Measurements from ENCODE around the gene PPIL6.
A peak's percentile ranks its signal among the peaks of the same experiment; 100 is the strongest.

PPIL6 gene

DNA sequence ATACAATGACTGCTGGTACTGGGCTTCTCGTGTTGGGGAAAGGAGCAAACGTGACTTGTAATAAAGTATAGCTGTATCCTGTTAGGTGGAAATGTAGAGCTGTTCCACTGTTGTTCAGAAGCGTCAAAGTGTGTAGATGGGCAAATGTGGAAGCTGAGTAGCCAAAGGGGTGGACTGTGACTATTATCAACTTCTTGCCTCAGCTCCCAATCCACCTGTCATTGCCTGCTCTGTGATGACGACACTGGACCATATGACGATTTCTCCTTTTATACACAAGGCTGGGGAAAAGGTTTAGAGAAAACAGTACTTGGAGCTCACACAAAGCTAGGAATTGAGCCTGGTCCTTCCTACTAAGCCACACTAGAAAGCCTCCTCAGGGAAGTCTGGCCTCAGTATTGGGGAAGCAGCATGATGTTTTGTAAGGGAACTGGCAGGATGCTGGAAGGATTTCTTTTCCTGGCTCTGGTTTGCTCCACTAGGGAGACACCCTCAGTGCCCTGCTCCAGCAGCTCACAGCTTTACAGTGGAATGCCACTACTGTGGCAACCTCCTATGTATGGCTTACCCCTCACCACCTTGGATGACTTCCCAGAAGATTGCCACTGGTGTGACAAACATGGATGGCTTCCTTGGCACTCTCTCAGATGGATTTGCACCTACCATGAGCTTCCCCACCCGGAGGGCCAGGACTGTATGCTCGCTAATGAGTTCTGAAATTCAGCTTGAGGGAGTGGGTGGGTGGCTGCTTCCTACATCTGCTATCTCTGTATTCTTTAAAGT, 78.1 kb downstream of the PPIL6 start:
- no peak for DNase-seq (ENCODE audit: low read depth)

DNA sequence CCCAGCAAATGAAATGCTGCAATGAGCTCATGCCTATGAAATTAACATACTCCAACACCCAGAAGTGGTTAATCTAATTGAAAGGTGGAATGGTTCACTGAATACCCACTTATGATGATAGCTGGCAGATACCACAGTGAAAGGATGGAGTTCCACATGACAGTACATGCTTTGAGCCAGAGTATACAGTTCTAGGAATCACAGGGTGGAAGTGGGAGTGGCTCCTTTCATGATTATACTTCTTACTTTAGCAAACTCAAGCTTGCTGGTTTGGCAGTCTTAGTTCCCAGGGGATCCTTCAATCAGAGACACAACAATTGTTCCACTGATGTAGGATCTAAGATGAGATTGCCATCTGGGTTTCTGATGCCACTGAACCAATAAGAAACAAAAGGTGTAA, 79.6 kb downstream of the PPIL6 start:
- DNase-seq (ENCODE audit: low read depth): no peak

DNA sequence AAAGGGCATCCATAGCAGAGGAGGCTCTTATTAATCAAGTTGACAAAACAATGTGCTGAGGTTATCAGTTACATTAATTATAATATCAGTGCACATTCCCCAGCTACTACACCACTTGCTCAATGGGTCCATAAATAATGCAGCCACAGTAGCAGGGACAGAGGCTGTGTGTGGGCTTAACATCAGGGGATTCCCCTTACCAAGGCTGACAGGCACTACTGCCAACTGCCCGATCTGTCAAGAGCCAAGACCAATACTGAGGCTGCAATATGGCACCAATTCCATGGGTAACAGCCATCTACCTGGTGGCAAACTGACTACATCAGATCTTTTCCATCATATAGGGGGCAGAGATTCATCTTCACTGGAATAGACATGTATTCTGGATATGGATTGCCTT, 80.1 kb downstream of the PPIL6 start:
- DNase-seq (ENCODE audit: low read depth): no peak

DNA sequence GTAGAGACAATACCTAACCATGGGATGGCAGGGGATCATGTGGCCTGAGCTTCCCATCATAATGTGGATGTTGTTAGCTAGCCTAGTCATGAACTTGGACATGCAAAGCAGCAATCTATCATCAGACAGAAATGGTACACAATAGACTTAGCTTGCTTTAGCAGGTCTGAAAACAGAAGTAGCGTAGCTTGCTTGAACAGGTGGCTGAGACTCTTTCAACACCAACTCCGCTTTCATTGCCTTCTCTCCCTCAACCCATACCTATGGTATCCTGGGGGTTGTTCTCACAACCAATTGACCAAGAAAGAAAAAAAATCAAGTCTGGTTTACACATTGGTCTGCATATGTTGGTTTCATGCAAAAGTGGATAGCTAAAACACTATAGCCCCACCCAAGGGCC, 81.2 kb downstream of the PPIL6 start:
- no peak for DNase-seq (ENCODE audit: low read depth)

- DNase-seq (ENCODE audit: low read depth): no peak
These were observed 82.2 kb downstream of the PPIL6 start for GRCh38 chr6:109358204-109358603.

DNA sequence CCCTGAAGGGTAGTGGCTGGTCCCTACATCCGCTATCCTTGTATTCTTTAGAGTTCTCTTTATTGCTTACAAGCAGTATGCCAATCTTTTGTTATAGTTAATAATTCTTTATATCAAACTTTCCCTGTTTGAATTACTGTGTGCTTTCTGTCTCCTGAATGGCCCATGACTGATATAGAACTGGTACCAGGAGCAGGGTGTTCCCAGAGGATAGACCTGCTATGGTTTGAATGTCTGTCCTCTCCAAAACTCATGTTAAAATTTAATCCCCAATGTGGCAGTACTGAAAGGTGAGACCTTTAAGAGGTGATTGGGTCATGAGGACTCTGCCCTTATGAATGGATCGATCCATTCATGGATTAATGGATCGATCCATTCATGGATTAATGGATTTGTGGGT, 84.2 kb downstream of the PPIL6 start:
- DNase-seq (ENCODE audit: low read depth): no peak

GRCh38 chr6:109351231-109352130, 88.9 kb downstream of the PPIL6 start:
- DNase-seq (ENCODE audit: low read depth): no peak

DNA sequence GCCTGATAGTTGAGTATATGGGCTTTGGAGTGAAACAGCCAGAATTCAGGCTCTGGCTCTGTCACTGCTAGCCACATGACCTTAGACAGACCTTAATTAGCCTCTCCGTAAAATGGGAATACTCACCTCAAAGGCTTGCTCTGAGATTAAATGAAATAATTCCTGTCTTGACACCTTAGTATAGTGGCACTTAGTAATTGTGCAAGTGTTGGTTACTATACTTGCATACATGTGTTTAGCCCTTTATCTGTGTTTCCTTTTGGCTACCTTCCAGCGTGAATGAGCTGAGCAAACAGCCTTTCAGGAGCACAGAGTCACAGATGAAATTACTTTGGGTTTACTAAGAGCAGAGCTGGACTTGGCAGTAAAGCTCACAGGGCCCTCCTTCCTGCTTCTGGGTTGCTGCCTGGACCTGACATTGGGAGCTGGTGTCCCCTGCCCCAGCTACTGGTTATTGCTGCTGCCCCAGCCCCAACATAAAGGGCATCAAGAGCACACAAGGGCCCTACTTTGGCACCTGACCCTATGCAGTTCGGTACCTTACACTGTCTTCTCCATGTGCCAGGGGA, 90.9 kb downstream of the PPIL6 start:
- DNase-seq (ENCODE audit: low read depth): peak; percentile 41

DNA sequence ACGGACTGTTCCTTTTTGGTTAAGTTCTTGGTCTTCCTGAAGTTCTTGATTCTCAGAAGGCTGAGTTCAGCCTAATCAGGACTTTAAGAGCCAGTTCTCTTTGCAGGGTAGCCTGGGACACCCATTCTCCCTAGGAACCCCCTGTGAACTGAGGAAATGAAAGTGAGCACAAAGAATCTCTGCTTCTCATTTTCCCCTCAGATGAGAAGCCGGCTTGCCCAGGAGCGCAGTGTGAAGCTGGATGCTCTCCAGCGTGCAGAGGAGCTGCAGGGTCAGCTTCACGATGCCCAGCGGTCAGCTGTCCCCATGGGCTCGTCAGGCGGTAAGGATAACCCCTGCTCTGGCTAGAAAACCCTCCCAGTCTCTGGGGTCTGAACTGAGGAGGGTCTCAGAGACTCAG, 92.2 kb downstream of the PPIL6 start:
- no peak for DNase-seq (ENCODE audit: low read depth)

DNA sequence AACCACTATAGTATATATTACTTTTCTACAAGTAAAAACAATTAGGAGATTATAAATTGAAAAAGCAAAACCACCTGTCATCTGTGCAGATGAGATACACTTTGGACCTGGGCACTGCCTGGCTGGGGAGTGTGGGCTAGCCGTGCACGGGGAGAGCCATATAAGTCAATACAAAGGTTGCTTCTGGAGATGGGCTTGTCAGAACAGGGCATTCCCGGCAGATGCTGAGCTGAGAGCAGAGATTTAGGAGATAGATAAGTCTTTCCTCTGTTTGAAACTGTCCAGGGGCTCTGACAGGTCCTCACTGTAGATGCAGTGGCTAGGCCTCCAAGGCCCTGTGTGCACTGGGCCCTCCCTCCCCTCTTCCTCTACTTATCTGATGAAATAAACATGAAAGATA, 92.6 kb downstream of the PPIL6 start:
- DNase-seq (ENCODE audit: low read depth): no peak

- no peak for DNase-seq (ENCODE audit: low read depth)
These were observed 94.4 kb downstream of the PPIL6 start for GRCh38 chr6:109345986-109346385.

- DNase-seq (ENCODE audit: low read depth): no peak
These were observed 96.2 kb downstream of the PPIL6 start for GRCh38 chr6:109344226-109344625.

DNA sequence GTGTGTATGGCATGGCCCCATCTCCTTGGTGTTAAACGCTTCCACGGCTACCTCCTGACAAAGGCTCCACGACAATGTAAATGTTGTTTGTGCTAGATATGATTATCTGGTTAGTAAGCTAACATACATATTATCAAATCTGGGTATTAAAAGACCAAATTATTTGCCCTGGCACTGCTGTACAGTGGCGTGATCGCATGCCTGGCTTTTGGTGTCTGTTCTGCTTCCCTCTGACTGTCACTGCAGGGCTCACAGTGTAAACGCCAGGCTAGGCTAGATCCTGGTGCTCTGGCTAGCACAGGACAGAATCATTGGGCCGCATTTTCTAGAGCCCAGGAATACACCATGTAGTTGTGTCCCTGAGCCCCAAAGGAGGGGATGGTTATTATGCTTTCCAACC, 96.9 kb downstream of the PPIL6 start:
- DNase-seq (ENCODE audit: low read depth): no peak

- DNase-seq (ENCODE audit: low read depth): no peak
These were observed 97.5 kb downstream of the PPIL6 start for GRCh38 chr6:109342911-109343310.

DNA sequence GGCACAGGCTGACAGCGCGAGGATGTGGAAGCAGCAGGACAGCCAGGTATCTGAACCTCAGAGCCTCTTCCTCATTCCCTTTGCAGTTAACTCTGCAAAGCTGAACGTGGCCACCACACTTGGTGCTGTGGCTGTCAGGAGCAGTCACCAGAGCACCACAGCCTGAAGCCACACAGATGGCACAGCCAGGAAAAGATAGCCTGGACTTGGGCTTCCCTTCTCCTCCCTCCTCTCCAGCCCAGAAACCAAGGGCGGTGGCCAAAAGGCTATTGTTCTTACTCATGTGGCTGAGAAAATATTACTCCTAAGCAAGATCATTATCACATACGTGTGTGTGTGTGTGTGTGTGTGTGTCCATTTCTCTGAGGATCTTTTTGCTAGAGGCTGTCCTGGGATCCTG, 97.9 kb downstream of the PPIL6 start:
- DNase-seq (ENCODE audit: low read depth): no peak

GRCh38 chr6:109340811-109341210, 99.6 kb downstream of the PPIL6 start:
- no peak for DNase-seq (ENCODE audit: low read depth)

Data from non-pigmented ciliary epithelial cell (primary cell).